Suprapubic skin (tissue), 3 donors: ENCODE results near the gene WDR62.

Source experiments
- POLR2A ChIP-seq, 2 donors: fragments of 450-650 bp; IDR thresholded peaks; one replicate each; pipeline ENCODE4 v1.6.1; 2017; ENCODE audit warnings: antibody characterized with exemption in 2 of 2, mild to moderate bottlenecking in 2 of 2, moderate library complexity in 2 of 2
- TF ChIP-seq, protein P1 (sequence below), 2 donors: fragments of 200-600 bp in 1 of 2; fragments of 450-650 bp in 1 of 2; sonication (generic) in 1 of 2; IDR thresholded peaks; one replicate each; pipeline ENCODE4 v1.5.1; 2016 to 2019; ENCODE audit warnings: antibody characterized with exemption in 2 of 2, mild to moderate bottlenecking in 1 of 2, moderate library complexity in 1 of 2

DNA sequence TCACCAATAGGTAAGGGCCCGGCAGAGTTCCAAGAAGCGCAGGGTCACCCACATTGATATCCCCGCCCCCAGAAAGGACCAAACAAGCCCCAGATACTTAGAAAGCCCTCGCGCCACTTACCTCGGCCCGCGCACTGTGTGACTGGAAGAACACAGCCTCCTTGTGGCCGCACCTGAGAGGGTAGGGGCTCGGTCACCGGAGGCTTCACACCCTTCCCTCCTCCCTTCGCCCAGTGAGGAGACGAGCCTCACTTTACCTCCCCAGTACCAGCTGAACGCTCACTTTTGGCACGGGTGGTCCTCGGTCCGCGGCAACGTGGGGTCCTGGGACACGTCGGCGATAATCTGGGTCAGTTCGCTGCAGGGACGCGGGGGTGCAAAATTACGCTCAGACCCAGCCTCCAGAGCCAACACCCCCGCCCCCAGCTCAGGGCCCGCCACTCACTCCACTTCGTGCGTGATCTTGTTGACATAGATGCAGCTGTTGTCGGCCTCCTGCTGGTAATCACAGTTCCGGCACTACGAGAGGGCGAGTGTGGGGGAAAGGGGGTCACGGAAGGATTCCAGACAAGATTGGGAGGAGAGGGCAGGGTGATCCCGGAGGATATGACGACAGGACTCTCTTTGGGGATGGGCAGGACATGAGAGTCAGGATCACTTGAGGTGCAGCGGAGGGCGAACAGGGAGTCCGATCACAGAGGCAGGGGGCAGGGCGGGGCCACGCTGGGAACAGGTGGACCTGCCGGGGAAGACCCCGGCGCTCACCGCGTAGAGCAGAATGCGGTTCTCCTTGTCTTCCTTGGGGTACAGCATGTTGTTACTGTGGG lies 59.4 kb downstream of the WDR62 start:
- TF ChIP-seq, protein P1, sequence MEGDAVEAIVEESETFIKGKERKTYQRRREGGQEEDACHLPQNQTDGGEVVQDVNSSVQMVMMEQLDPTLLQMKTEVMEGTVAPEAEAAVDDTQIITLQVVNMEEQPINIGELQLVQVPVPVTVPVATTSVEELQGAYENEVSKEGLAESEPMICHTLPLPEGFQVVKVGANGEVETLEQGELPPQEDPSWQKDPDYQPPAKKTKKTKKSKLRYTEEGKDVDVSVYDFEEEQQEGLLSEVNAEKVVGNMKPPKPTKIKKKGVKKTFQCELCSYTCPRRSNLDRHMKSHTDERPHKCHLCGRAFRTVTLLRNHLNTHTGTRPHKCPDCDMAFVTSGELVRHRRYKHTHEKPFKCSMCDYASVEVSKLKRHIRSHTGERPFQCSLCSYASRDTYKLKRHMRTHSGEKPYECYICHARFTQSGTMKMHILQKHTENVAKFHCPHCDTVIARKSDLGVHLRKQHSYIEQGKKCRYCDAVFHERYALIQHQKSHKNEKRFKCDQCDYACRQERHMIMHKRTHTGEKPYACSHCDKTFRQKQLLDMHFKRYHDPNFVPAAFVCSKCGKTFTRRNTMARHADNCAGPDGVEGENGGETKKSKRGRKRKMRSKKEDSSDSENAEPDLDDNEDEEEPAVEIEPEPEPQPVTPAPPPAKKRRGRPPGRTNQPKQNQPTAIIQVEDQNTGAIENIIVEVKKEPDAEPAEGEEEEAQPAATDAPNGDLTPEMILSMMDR (IDR thresholded peaks at IDR 0.05) = no peak
- TF ChIP-seq POLR2A (IDR thresholded peaks at IDR 0.05) = no peak
